Measurements from ENCODE around the gene CNRIP1. TPM values are rescaled to one million over a fixed set of nuclear protein-coding genes. Genes with fewer than 3 reads are reported as not detected.

The CNRIP1 gene
- total RNA-seq, 2 donors from 2014 or later, result 39.7 to 45.6 TPM

DNA sequence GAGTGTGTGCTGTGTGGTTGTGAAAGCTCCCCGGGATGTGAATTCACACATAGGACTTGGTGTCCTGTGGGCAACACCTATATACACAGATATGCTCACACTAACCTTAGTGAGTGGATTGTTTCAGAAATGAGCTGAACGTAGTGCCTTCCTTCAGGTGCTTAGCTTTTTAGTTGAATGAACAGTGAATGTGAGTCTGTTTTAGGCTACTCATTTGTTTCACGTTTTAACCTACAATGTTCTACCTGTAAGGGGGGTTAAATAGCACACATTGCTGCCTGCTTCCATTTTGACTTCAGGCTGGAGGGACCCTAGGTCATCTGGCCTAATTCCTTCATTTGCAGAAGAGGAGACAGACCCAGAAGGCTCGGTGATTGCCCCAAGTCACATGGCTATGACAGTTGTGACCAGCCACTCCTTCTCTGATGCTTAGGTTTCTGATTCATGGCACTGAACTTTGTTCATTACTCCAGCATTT lies 46.4 kb upstream of the CNRIP1 start:
- H3K4me1 ChIP-seq (ENCODE audit: control insufficient read depth in 1 of 2, low read depth in 2 of 2), result peaks cover 0 to 7% of the 10 kb centered on the region in 2 donors
- no peak overlapping the region for H3K27ac ChIP-seq
- no peaks in the 10 kb centered on the region for H3K27me3 ChIP-seq (replicated peaks; ENCODE audit: insufficient read depth)
- DNase-seq (ENCODE audit: low spot score), result no peak
- TF ChIP-seq, protein P1, sequence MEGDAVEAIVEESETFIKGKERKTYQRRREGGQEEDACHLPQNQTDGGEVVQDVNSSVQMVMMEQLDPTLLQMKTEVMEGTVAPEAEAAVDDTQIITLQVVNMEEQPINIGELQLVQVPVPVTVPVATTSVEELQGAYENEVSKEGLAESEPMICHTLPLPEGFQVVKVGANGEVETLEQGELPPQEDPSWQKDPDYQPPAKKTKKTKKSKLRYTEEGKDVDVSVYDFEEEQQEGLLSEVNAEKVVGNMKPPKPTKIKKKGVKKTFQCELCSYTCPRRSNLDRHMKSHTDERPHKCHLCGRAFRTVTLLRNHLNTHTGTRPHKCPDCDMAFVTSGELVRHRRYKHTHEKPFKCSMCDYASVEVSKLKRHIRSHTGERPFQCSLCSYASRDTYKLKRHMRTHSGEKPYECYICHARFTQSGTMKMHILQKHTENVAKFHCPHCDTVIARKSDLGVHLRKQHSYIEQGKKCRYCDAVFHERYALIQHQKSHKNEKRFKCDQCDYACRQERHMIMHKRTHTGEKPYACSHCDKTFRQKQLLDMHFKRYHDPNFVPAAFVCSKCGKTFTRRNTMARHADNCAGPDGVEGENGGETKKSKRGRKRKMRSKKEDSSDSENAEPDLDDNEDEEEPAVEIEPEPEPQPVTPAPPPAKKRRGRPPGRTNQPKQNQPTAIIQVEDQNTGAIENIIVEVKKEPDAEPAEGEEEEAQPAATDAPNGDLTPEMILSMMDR (IDR thresholded peaks at IDR 0.05), result no peak
- H3K36me3 ChIP-seq, result no peaks in the 10 kb centered on the region
- H3K9me3 ChIP-seq, result no peaks in the 10 kb centered on the region
- peak overlapping the region; percentile 40 for H3K4me3 ChIP-seq
- no peak for ATAC-seq (ENCODE audit: insufficient number of reproducible peaks, low FRiP score, low read depth)

DNA sequence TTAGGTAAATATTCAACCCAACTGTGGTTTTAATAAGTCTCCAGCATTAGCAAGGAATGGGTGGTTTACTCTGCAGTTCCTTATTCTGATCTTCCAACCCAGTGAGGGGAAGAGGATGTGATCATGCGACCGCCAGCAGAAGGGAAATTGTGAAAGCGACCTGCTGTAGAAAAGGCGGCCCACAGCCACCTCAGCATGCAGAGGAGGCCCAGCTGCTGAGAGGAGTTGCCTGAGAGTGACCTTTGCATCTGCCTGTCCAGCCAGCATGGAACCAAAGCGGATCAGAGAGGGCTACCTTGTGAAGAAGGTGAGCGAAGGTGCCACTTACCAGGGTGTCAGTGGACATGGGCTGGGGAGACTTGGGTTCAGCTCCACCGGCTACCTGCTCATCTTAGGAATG lies 45.3 kb upstream of the CNRIP1 start, which contains the start of gene PLEK:
Gene PLEK (plus strand): TSS at position 196 of the 400 bp plus-strand sequence. CDS start 70 bp downstream, at position 266.
- no peak for ATAC-seq (ENCODE audit: insufficient number of reproducible peaks, low FRiP score, low read depth)
- no peak within 1 kb of the TSS for H3K27ac ChIP-seq
- H3K4me1 ChIP-seq (ENCODE audit: control insufficient read depth in 1 of 2, low read depth in 2 of 2), result peaks cover 0 to 7% of the 10 kb centered on the region in 2 donors
- DNase-seq (ENCODE audit: low spot score), result no peak
- H3K27me3 ChIP-seq (replicated peaks; ENCODE audit: insufficient read depth), result no peaks in the 10 kb centered on the region
- no peaks in the 10 kb centered on the region for H3K36me3 ChIP-seq
- TF ChIP-seq, protein P1 (IDR thresholded peaks at IDR 0.05), result no peak
- H3K9me3 ChIP-seq, result no peaks in the 10 kb centered on the region
- H3K4me3 ChIP-seq, result peak within 1 kb of the TSS; percentile 40

DNA sequence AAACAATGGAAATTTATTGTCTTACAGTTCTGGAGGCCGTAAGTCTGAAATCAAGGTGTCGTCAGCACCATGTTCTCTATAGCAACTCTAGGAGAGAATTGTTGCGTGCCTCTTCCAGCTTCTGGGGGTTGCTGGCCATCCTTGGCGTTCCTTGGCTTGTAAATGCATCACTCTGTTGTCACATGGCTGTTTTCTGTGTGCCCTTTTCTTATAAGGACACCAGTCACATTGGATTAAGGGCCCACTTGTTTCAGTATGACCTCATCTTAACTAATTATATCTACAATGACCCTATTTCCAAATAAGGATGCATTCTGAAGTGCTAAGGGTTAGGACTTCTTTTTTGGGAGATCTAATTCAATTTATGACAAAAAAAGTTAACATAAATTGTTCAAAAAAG lies 44.0 kb upstream of the CNRIP1 start:
- DNase-seq (ENCODE audit: low spot score), result no peak
- TF ChIP-seq, protein P1 (IDR thresholded peaks at IDR 0.05), result no peak
- H3K27me3 ChIP-seq (replicated peaks; ENCODE audit: insufficient read depth), result no peaks in the 10 kb centered on the region
- no peak overlapping the region for H3K4me3 ChIP-seq
- no peaks in the 10 kb centered on the region for H3K9me3 ChIP-seq
- no peaks in the 10 kb centered on the region for H3K36me3 ChIP-seq
- no peak for ATAC-seq (ENCODE audit: insufficient number of reproducible peaks, low FRiP score, low read depth)
- H3K4me1 ChIP-seq (ENCODE audit: control insufficient read depth in 1 of 2, low read depth in 2 of 2), result peaks cover 0 to 7% of the 10 kb centered on the region in 2 donors
- H3K27ac ChIP-seq, result no peak overlapping the region

DNA sequence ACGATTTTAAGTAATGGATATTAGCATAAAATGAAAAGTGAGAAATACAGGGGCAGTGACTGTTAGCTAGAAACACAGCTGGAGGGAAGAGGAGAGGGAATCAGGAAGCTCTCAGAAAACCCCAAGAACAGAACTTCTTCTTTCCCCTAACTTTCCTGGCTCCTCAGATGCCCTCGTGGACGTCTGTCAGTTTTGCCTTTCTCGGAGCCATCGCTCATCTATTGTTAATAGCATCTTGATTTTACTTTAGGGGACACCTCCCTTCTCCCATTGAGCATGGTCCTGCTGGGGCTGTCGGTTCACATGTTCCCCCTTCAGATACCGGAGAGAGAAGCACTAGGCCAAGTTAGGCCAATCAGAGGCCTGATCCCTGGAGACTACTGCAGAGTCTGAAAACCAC lies 43.0 kb upstream of the CNRIP1 start:
- peaks cover 0 to 3% of the 10 kb centered on the region in 2 donors for H3K4me1 ChIP-seq (ENCODE audit: control insufficient read depth in 1 of 2, low read depth in 2 of 2)
- no peak overlapping the region for H3K4me3 ChIP-seq
- no peaks in the 10 kb centered on the region for H3K36me3 ChIP-seq
- no peaks in the 10 kb centered on the region for H3K27me3 ChIP-seq (replicated peaks; ENCODE audit: insufficient read depth)
- TF ChIP-seq, protein P1 (IDR thresholded peaks at IDR 0.05), result no peak
- ATAC-seq (ENCODE audit: insufficient number of reproducible peaks, low FRiP score, low read depth) (no peak), DNase-seq (ENCODE audit: low spot score) (no peak)
- H3K27ac ChIP-seq, result no peak overlapping the region
- no peaks in the 10 kb centered on the region for H3K9me3 ChIP-seq

DNA sequence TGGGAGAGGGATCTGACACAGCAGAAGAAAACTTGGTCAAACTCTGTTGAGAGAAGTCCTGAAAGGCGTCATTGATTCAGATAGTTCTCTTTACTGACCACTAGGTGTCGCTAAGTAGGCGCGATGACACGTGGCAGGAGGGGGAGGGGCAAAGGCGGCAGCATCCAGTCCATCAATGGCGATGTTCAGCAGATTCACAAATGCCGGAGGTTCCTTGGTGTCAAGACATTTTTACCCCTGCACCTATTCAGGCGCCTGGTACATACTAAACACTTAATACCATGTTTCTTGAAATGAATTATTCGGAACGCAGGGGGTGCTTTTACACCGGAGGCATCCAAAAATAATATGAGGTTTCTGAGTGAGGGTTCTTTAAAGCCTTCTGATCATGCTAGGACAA lies 42.3 kb upstream of the CNRIP1 start:
- ATAC-seq (ENCODE audit: insufficient number of reproducible peaks, low FRiP score, low read depth) (peak; percentile 37), DNase-seq (ENCODE audit: low spot score) (peak; percentile 25)
- no peaks in the 10 kb centered on the region for H3K27me3 ChIP-seq (replicated peaks; ENCODE audit: insufficient read depth)
- peak overlapping the region; percentile 56 for H3K4me3 ChIP-seq
- TF ChIP-seq, protein P1 (IDR thresholded peaks at IDR 0.05), result peak; percentile 85
- H3K27ac ChIP-seq, result no peak overlapping the region
- no peaks in the 10 kb centered on the region for H3K36me3 ChIP-seq
- peaks cover 0 to 3% of the 10 kb centered on the region in 2 donors for H3K4me1 ChIP-seq (ENCODE audit: control insufficient read depth in 1 of 2, low read depth in 2 of 2)
- no peaks in the 10 kb centered on the region for H3K9me3 ChIP-seq

All from thoracic aorta (tissue), 2 donors.